ENCODE results near the gene BRD3OS. TPM values are rescaled to one million over a fixed set of nuclear protein-coding genes. Genes with fewer than 3 reads are reported as not detected.
"Not testable (repeated sequence)": the region's sequence is repeated elsewhere in the genome, so short reads cannot be mapped to it uniquely, and the experiment has no call there.

BRD3OS gene
- total RNA-seq, 1 experiment from 2014 or later = 13.5 TPM

- H3K9me3 ChIP-seq (ENCODE audit: low read depth, low read length, poor library complexity, severe bottlenecking) = peaks cover 8% of the 10 kb centered on the region
- peaks cover 25% of the 10 kb centered on the region for H3K27me3 ChIP-seq (replicated peaks; ENCODE audit: insufficient read depth, low read depth, low read length, poor library complexity)
- no peak for DNase-seq (ENCODE audit: low spot score)
- BruUV-seq (replicated peaks) = no TSS peak
- H3K27ac ChIP-seq (ENCODE audit: low read depth, low read length, poor library complexity, severe bottlenecking) = no peak overlapping the region
- no peaks in the 10 kb centered on the region for H3K4me1 ChIP-seq (ENCODE audit: insufficient read depth, low read length, poor library complexity, severe bottlenecking)
- intact Hi-C loops (cut with micrococcal nuclease; ENCODE audit: unreplicated experiment) = no loop called here
- TF ChIP-seq EZH2 (IDR thresholded peaks at IDR 0.05; ENCODE audit: borderline replicate concordance, low read depth, low read length, poor library complexity, severe bottlenecking) (no peak), CTCF (conservative IDR thresholded peaks at IDR 0.05; ENCODE audit: low read depth, low read length) (no peak)
- POLR2A ChIA-PET (ENCODE audit: low non-redundant PET) = no interaction called here
- CTCF ChIA-PET = no interaction called here
- H3K4me3 ChIP-seq (ENCODE audit: low read depth, low read length, poor library complexity, severe bottlenecking) = no peak overlapping the region
- H3K36me3 ChIP-seq (ENCODE audit: insufficient read depth, low read length, poor library complexity, severe bottlenecking) = no peaks in the 10 kb centered on the region
These were observed 48.2 kb downstream of the BRD3OS start for GRCh38 chr9:134073500-134073899.

- intact Hi-C loops (cut with micrococcal nuclease; ENCODE audit: unreplicated experiment); BruUV-seq (replicated peaks); H3K36me3 ChIP-seq (ENCODE audit: insufficient read depth, low read length, poor library complexity, severe bottlenecking); CTCF ChIA-PET; H3K4me1 ChIP-seq (ENCODE audit: insufficient read depth, low read length, poor library complexity, severe bottlenecking); POLR2A ChIA-PET (ENCODE audit: low non-redundant PET); H3K9me3 ChIP-seq (ENCODE audit: low read depth, low read length, poor library complexity, severe bottlenecking); DNase-seq (ENCODE audit: low spot score); H3K27ac ChIP-seq (ENCODE audit: low read depth, low read length, poor library complexity, severe bottlenecking); H3K4me3 ChIP-seq (ENCODE audit: low read depth, low read length, poor library complexity, severe bottlenecking): not testable (repeated sequence)
- peaks cover 10% of the 10 kb centered on the region for H3K27me3 ChIP-seq (replicated peaks; ENCODE audit: insufficient read depth, low read depth, low read length, poor library complexity)
These were observed 50.4 kb downstream of the BRD3OS start for GRCh38 chr9:134075689-134076088.

- Histone ChIP-seq H3K27me3 (replicated peaks; ENCODE audit: insufficient read depth, low read depth, low read length, poor library complexity) (peaks cover 10% of the 10 kb centered on the region), H3K4me3 (ENCODE audit: low read depth, low read length, poor library complexity, severe bottlenecking) (no peak overlapping the region), H3K36me3 (ENCODE audit: insufficient read depth, low read length, poor library complexity, severe bottlenecking) (no peaks in the 10 kb centered on the region), H3K4me1 (ENCODE audit: insufficient read depth, low read length, poor library complexity, severe bottlenecking) (no peaks in the 10 kb centered on the region), H3K27ac (ENCODE audit: low read depth, low read length, poor library complexity, severe bottlenecking) (no peak overlapping the region), H3K9me3 (ENCODE audit: low read depth, low read length, poor library complexity, severe bottlenecking) (peaks cover 8% of the 10 kb centered on the region)
- CTCF ChIA-PET = no interaction called here
- no peak for DNase-seq (ENCODE audit: low spot score)
- intact Hi-C loops (cut with micrococcal nuclease; ENCODE audit: unreplicated experiment) = no loop called here
- no TSS peak for BruUV-seq (replicated peaks)
- POLR2A ChIA-PET (ENCODE audit: low non-redundant PET) = no interaction called here
- no peak for TF ChIP-seq EZH2 (IDR thresholded peaks at IDR 0.05; ENCODE audit: borderline replicate concordance, low read depth, low read length, poor library complexity, severe bottlenecking)
- no peak for TF ChIP-seq CTCF (conservative IDR thresholded peaks at IDR 0.05; ENCODE audit: low read depth, low read length)
These were observed 51.4 kb downstream of the BRD3OS start for GRCh38 chr9:134076644-134077043.

Other genes with a start within 250 kb of the BRD3OS start
- 16.4 and 18.0 TPM in 2 replicates for gene VAV2, start 33.2 kb upstream of the BRD3OS start, total RNA-seq (2021)
- 61.6 and 72.7 TPM in 2 replicates for gene BRD3, start 42.5 kb downstream of the BRD3OS start, total RNA-seq (2021)
- gene WDR5, start 110.6 kb downstream of the BRD3OS start, total RNA-seq (2021) = 67.7 and 76.4 TPM in 2 replicates
- 49.1 and 96.5 TPM in 2 replicates for gene RNU6ATAC, start 139.1 kb downstream of the BRD3OS start, total RNA-seq (2021)